ENCODE data around the gene SPATA31E1. TPM values are rescaled to one million over a fixed set of nuclear protein-coding genes. Genes with fewer than 3 reads are reported as not detected.

SPATA31E1 gene
- total RNA-seq, 1 donor from 2014 or later = not detected

DNA sequence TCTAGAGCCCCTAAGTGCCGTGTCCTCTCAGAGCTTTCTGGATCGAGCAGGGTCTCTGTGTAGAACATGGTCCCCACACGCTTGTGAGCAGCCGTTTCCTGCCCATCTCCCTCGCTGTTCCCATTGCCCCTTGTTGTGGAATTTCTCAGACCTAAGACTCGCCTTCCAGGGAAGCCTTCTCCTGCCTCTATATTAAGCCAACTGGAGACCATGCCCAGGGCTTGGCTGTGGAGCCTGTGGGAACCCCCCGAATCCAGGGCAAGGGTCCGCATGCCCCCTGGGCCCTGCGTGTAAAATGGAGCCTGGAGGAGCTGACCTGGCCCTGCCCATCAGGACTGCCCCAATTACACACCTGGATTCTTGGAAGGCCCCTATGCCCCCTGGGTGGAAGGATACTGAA, 14.5 kb upstream of the SPATA31E1 start:
- H3K27me3 Mint-ChIP-seq (ENCODE audit: insufficient read depth, low read depth) = peaks cover 6% of the 10 kb centered on the region
- peaks cover 3% of the 10 kb centered on the region for H3K4me1 Mint-ChIP-seq
- no peak overlapping the region for H2AFZ ChIP-seq (replicated peaks)
- H3K27me3 ChIP-seq = no peaks in the 10 kb centered on the region
- H3K9ac ChIP-seq = no peak overlapping the region
- no peak overlapping the region for H3K4me2 ChIP-seq
- H3K4me3 ChIP-seq = no peak overlapping the region
- TF ChIP-seq, protein P1, sequence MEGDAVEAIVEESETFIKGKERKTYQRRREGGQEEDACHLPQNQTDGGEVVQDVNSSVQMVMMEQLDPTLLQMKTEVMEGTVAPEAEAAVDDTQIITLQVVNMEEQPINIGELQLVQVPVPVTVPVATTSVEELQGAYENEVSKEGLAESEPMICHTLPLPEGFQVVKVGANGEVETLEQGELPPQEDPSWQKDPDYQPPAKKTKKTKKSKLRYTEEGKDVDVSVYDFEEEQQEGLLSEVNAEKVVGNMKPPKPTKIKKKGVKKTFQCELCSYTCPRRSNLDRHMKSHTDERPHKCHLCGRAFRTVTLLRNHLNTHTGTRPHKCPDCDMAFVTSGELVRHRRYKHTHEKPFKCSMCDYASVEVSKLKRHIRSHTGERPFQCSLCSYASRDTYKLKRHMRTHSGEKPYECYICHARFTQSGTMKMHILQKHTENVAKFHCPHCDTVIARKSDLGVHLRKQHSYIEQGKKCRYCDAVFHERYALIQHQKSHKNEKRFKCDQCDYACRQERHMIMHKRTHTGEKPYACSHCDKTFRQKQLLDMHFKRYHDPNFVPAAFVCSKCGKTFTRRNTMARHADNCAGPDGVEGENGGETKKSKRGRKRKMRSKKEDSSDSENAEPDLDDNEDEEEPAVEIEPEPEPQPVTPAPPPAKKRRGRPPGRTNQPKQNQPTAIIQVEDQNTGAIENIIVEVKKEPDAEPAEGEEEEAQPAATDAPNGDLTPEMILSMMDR (IDR thresholded peaks at IDR 0.05) = no peak
- TF ChIP-seq EZH2 (IDR thresholded peaks at IDR 0.05) = no peak
- TF ChIP-seq EZH2phosphoT487 (IDR thresholded peaks at IDR 0.05) = no peak
- no peaks in the 10 kb centered on the region for H3F3A ChIP-seq (ENCODE audit: low read depth)
- no peak overlapping the region for H3K4me3 Mint-ChIP-seq
- H3K79me2 ChIP-seq (ENCODE audit: low read depth) = no peaks in the 10 kb centered on the region
- peaks cover 6% of the 10 kb centered on the region for H3K9me3 Mint-ChIP-seq
- H3K27ac ChIP-seq = no peak overlapping the region
- no peaks in the 10 kb centered on the region for H3K36me3 Mint-ChIP-seq
- no peaks in the 10 kb centered on the region for H3K36me3 ChIP-seq
- no peaks in the 10 kb centered on the region for H3K9me3 ChIP-seq (ENCODE audit: low read depth)
- no peaks in the 10 kb centered on the region for H3K4me1 ChIP-seq
- no peaks in the 10 kb centered on the region for H4K20me1 ChIP-seq (ENCODE audit: low read depth)
- H3K27ac Mint-ChIP-seq = no peak overlapping the region
- no peak for DNase-seq (ENCODE audit: low spot score)

DNA sequence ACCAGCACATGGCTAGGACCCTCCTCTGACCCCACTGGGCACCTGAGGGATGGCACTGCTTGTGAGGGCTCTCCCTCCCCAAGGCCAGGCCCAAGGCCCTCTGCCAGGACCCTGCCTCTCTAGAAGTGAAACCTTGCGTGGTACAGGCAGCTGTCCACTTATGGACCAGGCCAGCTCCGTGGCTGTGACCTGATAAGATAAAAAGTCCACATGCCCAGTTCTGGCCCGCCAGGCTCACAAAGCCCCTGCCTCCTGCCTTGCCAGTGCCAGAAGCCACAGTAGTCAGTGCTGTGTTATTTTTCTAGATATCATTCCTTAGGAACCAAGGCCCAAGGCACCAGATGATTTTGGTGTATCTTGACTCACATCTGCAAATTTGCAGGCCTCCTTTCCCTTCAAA, 14.0 kb upstream of the SPATA31E1 start:
- H3K27me3 Mint-ChIP-seq (ENCODE audit: insufficient read depth, low read depth) = peaks cover 7% of the 10 kb centered on the region
- no peaks in the 10 kb centered on the region for H3K36me3 ChIP-seq
- no peak overlapping the region for H3K9ac ChIP-seq
- no peak overlapping the region for H3K27ac ChIP-seq
- H2AFZ ChIP-seq (replicated peaks) = no peak overlapping the region
- H3K36me3 Mint-ChIP-seq = no peaks in the 10 kb centered on the region
- TF ChIP-seq, protein P1 (IDR thresholded peaks at IDR 0.05) = no peak
- no peak for TF ChIP-seq EZH2phosphoT487 (IDR thresholded peaks at IDR 0.05)
- TF ChIP-seq EZH2 (IDR thresholded peaks at IDR 0.05) = no peak
- H3K4me3 Mint-ChIP-seq = no peak overlapping the region
- no peaks in the 10 kb centered on the region for H3K4me1 ChIP-seq
- H3K4me3 ChIP-seq = no peak overlapping the region
- no peaks in the 10 kb centered on the region for H4K20me1 ChIP-seq (ENCODE audit: low read depth)
- no peaks in the 10 kb centered on the region for H3F3A ChIP-seq (ENCODE audit: low read depth)
- H3K4me1 Mint-ChIP-seq = peaks cover 3% of the 10 kb centered on the region
- peaks cover 6% of the 10 kb centered on the region for H3K9me3 Mint-ChIP-seq
- no peaks in the 10 kb centered on the region for H3K79me2 ChIP-seq (ENCODE audit: low read depth)
- no peak for DNase-seq (ENCODE audit: low spot score)
- no peaks in the 10 kb centered on the region for H3K9me3 ChIP-seq (ENCODE audit: low read depth)
- no peak overlapping the region for H3K4me2 ChIP-seq
- no peaks in the 10 kb centered on the region for H3K27me3 ChIP-seq
- peak overlapping the region; percentile 26 for H3K27ac Mint-ChIP-seq

DNA sequence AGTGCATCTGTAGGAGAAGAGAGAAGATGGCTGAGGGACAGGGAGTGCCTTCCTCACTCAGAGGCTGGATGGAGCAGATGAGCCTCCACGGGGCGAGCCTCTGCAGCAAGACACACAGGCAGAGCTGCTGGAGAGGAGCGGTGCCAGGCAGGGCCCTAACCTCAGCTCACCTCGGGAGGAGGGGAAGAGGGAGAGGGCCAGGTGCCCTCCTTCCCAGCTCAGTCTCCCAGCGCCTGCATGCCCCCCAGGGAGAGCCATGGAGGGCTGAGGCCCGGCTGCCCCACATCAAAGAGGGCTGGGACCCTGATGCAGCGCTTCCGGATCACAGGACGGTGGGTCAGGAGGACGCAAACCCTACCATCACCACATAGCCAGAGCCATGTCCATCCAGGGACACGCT, 13.6 kb upstream of the SPATA31E1 start:
- Histone ChIP-seq H4K20me1 (ENCODE audit: low read depth) (no peaks in the 10 kb centered on the region), H3K27ac (no peak overlapping the region), H3K4me2 (no peak overlapping the region), H3K36me3 (no peaks in the 10 kb centered on the region), H3K4me1 (no peaks in the 10 kb centered on the region), H3K9ac (no peak overlapping the region), H3K4me3 (no peak overlapping the region), H3F3A (ENCODE audit: low read depth) (no peaks in the 10 kb centered on the region), H2AFZ (replicated peaks) (no peak overlapping the region), H3K27me3 (no peaks in the 10 kb centered on the region), H3K79me2 (ENCODE audit: low read depth) (no peaks in the 10 kb centered on the region), H3K9me3 (ENCODE audit: low read depth) (no peaks in the 10 kb centered on the region)
- peaks cover 6% of the 10 kb centered on the region for H3K9me3 Mint-ChIP-seq
- TF ChIP-seq, protein P1 (IDR thresholded peaks at IDR 0.05) = no peak
- TF ChIP-seq EZH2 (IDR thresholded peaks at IDR 0.05) (no peak), EZH2phosphoT487 (IDR thresholded peaks at IDR 0.05) (no peak)
- peak overlapping the region; percentile 26 for H3K27ac Mint-ChIP-seq
- no peaks in the 10 kb centered on the region for H3K36me3 Mint-ChIP-seq
- no peak for DNase-seq (ENCODE audit: low spot score)
- no peak overlapping the region for H3K4me3 Mint-ChIP-seq
- H3K27me3 Mint-ChIP-seq (ENCODE audit: insufficient read depth, low read depth) = peaks cover 9% of the 10 kb centered on the region
- H3K4me1 Mint-ChIP-seq = peaks cover 8% of the 10 kb centered on the region
